HepG2 (cell line): ENCODE measurements around the gene AGR3. TPM values are rescaled to one million over a fixed set of nuclear protein-coding genes. Genes with fewer than 3 reads are reported as not detected.

Experiments used
- AGO1 ChIP-seq: fragments of 200-400 bp; formaldehyde crosslinking; IDR thresholded peaks from 2 replicates; pipeline ENCODE4 v1.6.1; 2017; ENCODE audit warnings: mild to moderate bottlenecking, low read depth, low read length, moderate library complexity; ENCODE audit not compliant: poor library complexity, severe bottlenecking
- CENPT ChIP-seq: sonication (generic); formaldehyde crosslinking; IDR thresholded peaks from 2 replicates; pipeline ENCODE4 v1.8.0; 2022; ENCODE audit warnings: low read depth, mild to moderate bottlenecking, moderate library complexity, missing genetic modification reagents
- ELF3 ChIP-seq: IDR thresholded peaks from 2 replicates; pipeline ENCODE4 v1.6.1; 2016; ENCODE audit warnings: missing genetic modification reagents, missing compliant biosample characterization
- FOXA3 ChIP-seq: IDR thresholded peaks from 2 replicates; pipeline ENCODE4 v1.6.1; 2016; ENCODE audit warnings: missing genetic modification reagents, missing compliant biosample characterization
- GZF1 ChIP-seq: sonication (generic); formaldehyde crosslinking; IDR thresholded peaks from 2 replicates; pipeline ENCODE4 v1.5.1; 2020; ENCODE audit warnings: mild to moderate bottlenecking, missing genetic modification reagents
- HNF4G ChIP-seq, 2 experiments: sonication (generic) in 1 of 2; formaldehyde crosslinking in 1 of 2; IDR thresholded peaks; 2 replicates each; pipeline versions ENCODE4 v1.4.0 to v1.6.1; 2011 to 2020; ENCODE audit warnings: borderline replicate concordance in 2 of 2, low read depth in 2 of 2, mild to moderate bottlenecking in 2 of 2, low read length in 1 of 2, missing genetic modification reagents in 1 of 2, moderate library complexity in 1 of 2
- ONECUT2 ChIP-seq: sonication (generic); formaldehyde crosslinking; IDR thresholded peaks from 2 replicates; pipeline ENCODE4 v1.4.0; 2020; ENCODE audit warnings: missing genetic modification reagents
- POLR2AphosphoS2 ChIP-seq: IDR thresholded peaks from 2 replicates; pipeline ENCODE4 v1.6.1; 2011; ENCODE audit warnings: low read depth, low read length, improper control_type of control experiment
- RAD21 ChIP-seq: fragments of 450-650 bp; formaldehyde crosslinking; IDR thresholded peaks from 2 replicates; pipeline ENCODE4 v1.5.0; 2020; ENCODE audit warnings: mild to moderate bottlenecking
- REPIN1 ChIP-seq: sonication (generic); formaldehyde crosslinking; IDR thresholded peaks from 2 replicates; pipeline ENCODE4 v1.8.0; 2022; ENCODE audit warnings: missing genetic modification reagents, low read depth, mild to moderate bottlenecking, borderline replicate concordance
- SETDB1 ChIP-seq: sonication (generic); formaldehyde crosslinking; IDR thresholded peaks from 2 replicates; pipeline ENCODE4 v1.5.1; 2020; ENCODE audit warnings: missing genetic modification reagents, mild to moderate bottlenecking, borderline replicate concordance
- SRSF4 ChIP-seq: fragments of 200-400 bp; formaldehyde crosslinking; IDR thresholded peaks from one replicate; pipeline ENCODE4 v1.6.1; 2018; ENCODE audit warnings: mild to moderate bottlenecking, low read depth, low read length, moderate library complexity; ENCODE audit not compliant: poor library complexity, severe bottlenecking
- THYN1 ChIP-seq: sonication (generic); formaldehyde crosslinking; IDR thresholded peaks from 2 replicates; pipeline ENCODE4 v1.8.1; 2023; ENCODE audit warnings: low read depth, mild to moderate bottlenecking, moderate library complexity, missing genetic modification reagents, borderline replicate concordance
- WIZ ChIP-seq: sonication (generic); formaldehyde crosslinking; IDR thresholded peaks from 2 replicates; pipeline ENCODE4 v1.5.1; 2020; ENCODE audit warnings: mild to moderate bottlenecking, missing genetic modification reagents
- ZSCAN20 ChIP-seq: sonication (generic); formaldehyde crosslinking; IDR thresholded peaks from 2 replicates; pipeline ENCODE4 v1.4.0; 2020; ENCODE audit warnings: missing genetic modification reagents, mild to moderate bottlenecking, borderline replicate concordance
- polyA plus RNA-seq, 8 experiments: library from polyadenylated mRNA; depleted of rRNA in 3 of 8; stranded (reverse) in 7 of 8; unstranded in 1 of 8; fragments of >200 nt; fragmentation: Illumina TruSeq in 4 of 8; extraction: Trizol in 4 of 8; gene quantifications; 2 replicates each; pipeline versions ENCODE4 v1.2.1 to v1.2.3, GENCODE V29; 2011 to 2016; ENCODE audit warnings: low read depth in 4 of 8, missing spikeins in 1 of 8, mixed read lengths in 1 of 8; ENCODE audit not compliant: insufficient read depth in 1 of 8
- total RNA-seq, 5 experiments: library from RNA; depleted of rRNA; stranded (reverse); fragments of >200 nt; fragmentation: Illumina TruSeq; extraction: Trizol; gene quantifications; 2 replicates each; pipeline ENCODE4 v1.2.3, GENCODE V29; 2016; ENCODE audit warnings: low read depth in 1 of 5
- TF ChIP-seq, protein P1 (sequence below): sonication (generic); formaldehyde crosslinking; IDR thresholded peaks from 2 replicates; pipeline ENCODE4 v1.4.0; 2020; ENCODE audit warnings: missing genetic modification reagents
- TF ChIP-seq, protein P2 (sequence below): sonication (generic); formaldehyde crosslinking; IDR thresholded peaks from 2 replicates; pipeline ENCODE4 v1.5.0; 2020; ENCODE audit warnings: missing genetic modification reagents
- TF ChIP-seq, protein P3 (sequence below): sonication (generic); formaldehyde crosslinking; IDR thresholded peaks from 2 replicates; pipeline ENCODE4 v1.4.0; 2020; ENCODE audit warnings: missing genetic modification reagents
- TF ChIP-seq, protein P4 (sequence below): IDR thresholded peaks from 2 replicates; pipeline ENCODE4 v1.6.1; 2016

AGR3 gene
- total and polyA plus RNA-seq, 2 of the 13 experiments (the other 11 are each of a cell fraction or from before 2014, with no cell fraction given) = not detected

DNA sequence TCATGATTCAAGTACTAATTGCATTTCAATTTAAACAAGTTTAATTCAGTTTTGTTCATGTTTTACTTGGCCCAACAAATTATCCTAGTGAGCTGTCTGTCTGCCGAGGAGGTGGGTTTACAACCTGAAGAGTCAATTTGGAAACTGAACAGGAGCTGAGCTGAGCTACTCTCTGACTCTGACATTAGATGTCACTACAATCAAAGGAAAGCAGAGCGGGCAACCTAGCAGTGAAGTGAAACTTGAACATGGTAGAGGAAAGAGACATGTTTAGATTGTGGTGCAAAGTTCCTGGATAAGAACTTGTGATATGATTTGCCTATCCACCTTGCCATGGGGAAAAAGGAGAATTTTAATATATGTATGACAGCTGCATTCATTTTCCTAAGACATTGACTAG, 9.6 kb upstream of the AGR3 start (continued):
- no peak for TF ChIP-seq CENPT (CRISPR knock-in tag)
- TF ChIP-seq POLR2AphosphoS2 = no peak
- TF ChIP-seq, protein P1, sequence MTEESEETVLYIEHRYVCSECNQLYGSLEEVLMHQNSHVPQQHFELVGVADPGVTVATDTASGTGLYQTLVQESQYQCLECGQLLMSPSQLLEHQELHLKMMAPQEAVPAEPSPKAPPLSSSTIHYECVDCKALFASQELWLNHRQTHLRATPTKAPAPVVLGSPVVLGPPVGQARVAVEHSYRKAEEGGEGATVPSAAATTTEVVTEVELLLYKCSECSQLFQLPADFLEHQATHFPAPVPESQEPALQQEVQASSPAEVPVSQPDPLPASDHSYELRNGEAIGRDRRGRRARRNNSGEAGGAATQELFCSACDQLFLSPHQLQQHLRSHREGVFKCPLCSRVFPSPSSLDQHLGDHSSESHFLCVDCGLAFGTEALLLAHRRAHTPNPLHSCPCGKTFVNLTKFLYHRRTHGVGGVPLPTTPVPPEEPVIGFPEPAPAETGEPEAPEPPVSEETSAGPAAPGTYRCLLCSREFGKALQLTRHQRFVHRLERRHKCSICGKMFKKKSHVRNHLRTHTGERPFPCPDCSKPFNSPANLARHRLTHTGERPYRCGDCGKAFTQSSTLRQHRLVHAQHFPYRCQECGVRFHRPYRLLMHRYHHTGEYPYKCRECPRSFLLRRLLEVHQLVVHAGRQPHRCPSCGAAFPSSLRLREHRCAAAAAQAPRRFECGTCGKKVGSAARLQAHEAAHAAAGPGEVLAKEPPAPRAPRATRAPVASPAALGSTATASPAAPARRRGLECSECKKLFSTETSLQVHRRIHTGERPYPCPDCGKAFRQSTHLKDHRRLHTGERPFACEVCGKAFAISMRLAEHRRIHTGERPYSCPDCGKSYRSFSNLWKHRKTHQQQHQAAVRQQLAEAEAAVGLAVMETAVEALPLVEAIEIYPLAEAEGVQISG (CRISPR knock-in tag) = no peak
- no peak for TF ChIP-seq SRSF4
- TF ChIP-seq HNF4G (IDR thresholded peaks at IDR 0.05; ENCODE audit: borderline replicate concordance, low read depth, low read length) = no peak
- TF ChIP-seq HNF4G (CRISPR knock-in tag; IDR thresholded peaks at IDR 0.05; ENCODE audit: borderline replicate concordance, low read depth) = no peak
- TF ChIP-seq REPIN1 (CRISPR knock-in tag) = no peak
- TF ChIP-seq ONECUT2 = no peak
- TF ChIP-seq, protein P2, sequence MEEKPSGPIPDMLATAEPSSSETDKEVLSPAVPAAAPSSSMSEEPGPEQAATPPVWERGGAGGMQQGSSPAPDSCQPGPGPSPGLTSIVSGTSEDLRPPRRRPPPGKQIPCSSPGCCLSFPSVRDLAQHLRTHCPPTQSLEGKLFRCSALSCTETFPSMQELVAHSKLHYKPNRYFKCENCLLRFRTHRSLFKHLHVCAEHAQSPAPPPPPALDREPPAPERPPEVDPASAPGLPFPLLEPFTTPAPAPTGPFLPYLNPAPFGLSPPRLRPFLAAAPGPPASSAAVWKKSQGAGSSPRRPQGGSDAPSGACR (CRISPR knock-in tag) = no peak
- no peak for TF ChIP-seq SETDB1 (CRISPR knock-in tag)
- TF ChIP-seq, protein P3, sequence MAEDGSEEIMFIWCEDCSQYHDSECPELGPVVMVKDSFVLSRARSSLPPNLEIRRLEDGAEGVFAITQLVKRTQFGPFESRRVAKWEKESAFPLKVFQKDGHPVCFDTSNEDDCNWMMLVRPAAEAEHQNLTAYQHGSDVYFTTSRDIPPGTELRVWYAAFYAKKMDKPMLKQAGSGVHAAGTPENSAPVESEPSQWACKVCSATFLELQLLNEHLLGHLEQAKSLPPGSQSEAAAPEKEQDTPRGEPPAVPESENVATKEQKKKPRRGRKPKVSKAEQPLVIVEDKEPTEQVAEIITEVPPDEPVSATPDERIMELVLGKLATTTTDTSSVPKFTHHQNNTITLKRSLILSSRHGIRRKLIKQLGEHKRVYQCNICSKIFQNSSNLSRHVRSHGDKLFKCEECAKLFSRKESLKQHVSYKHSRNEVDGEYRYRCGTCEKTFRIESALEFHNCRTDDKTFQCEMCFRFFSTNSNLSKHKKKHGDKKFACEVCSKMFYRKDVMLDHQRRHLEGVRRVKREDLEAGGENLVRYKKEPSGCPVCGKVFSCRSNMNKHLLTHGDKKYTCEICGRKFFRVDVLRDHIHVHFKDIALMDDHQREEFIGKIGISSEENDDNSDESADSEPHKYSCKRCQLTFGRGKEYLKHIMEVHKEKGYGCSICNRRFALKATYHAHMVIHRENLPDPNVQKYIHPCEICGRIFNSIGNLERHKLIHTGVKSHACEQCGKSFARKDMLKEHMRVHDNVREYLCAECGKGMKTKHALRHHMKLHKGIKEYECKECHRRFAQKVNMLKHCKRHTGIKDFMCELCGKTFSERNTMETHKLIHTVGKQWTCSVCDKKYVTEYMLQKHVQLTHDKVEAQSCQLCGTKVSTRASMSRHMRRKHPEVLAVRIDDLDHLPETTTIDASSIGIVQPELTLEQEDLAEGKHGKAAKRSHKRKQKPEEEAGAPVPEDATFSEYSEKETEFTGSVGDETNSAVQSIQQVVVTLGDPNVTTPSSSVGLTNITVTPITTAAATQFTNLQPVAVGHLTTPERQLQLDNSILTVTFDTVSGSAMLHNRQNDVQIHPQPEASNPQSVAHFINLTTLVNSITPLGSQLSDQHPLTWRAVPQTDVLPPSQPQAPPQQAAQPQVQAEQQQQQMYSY (CRISPR knock-in tag) = no peak
- no peak for TF ChIP-seq WIZ (CRISPR knock-in tag)
- TF ChIP-seq, protein P4, sequence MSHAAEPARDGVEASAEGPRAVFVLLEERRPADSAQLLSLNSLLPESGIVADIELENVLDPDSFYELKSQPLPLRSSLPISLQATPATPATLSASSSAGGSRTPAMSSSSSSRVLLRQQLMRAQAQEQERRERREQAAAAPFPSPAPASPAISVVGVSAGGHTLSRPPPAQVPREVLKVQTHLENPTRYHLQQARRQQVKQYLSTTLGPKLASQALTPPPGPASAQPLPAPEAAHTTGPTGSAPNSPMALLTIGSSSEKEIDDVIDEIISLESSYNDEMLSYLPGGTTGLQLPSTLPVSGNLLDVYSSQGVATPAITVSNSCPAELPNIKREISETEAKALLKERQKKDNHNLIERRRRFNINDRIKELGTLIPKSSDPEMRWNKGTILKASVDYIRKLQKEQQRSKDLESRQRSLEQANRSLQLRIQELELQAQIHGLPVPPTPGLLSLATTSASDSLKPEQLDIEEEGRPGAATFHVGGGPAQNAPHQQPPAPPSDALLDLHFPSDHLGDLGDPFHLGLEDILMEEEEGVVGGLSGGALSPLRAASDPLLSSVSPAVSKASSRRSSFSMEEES = no peak
- no peak for TF ChIP-seq ZSCAN20 (CRISPR knock-in tag)
- TF ChIP-seq THYN1 = no peak
- TF ChIP-seq FOXA3 (CRISPR knock-in tag) = 0 out of 2 replicates have a peak, but pooled peaks have one; percentile 14
- TF ChIP-seq RAD21 (CRISPR knock-in tag) = peak; percentile 80
- 0 out of 2 replicates have a peak, but pooled peaks have one; percentile 20 for TF ChIP-seq ELF3 (CRISPR knock-in tag)
- TF ChIP-seq AGO1 = no peak
- no peak for TF ChIP-seq GZF1 (CRISPR knock-in tag)
